Measurements from ENCODE around the gene PYM1.
"Not testable (repeated sequence)": the region's sequence is repeated elsewhere in the genome, so short reads cannot be mapped to it uniquely, and the experiment has no call there.

The PYM1 gene

DNA sequence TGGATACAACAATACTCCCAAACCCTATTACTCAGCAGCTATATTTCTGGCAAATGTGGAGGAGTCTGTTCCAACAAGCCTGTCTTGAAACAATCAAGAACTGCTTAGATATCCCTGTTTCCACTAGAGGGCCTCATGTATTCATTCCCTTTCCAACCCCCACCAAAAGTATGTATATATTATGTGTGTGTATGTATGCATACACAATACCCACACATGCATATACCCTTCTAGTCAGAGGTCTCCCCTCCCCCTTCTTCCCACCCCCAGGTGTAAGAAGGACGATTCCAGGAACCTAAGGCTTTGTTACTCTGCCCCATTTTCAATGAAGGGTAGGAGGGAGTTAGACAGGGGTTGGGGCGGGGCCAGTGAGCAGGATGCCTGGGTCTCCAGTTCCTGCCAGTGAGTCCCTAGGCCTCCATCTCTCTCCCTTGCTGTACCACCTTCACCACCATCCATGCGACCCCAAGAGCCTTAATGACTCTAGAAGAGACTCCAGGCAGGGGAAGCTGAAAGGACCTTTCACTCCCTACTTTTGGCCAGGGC lies 3.1 kb upstream of the PYM1 start, which contains the start of gene DGKA:
DGKA (plus strand) TSS at position 392 of the 546 bp plus-strand sequence. CDS start 5,342 bp downstream, outside the sequence.
- TF ChIP-seq, protein P1, sequence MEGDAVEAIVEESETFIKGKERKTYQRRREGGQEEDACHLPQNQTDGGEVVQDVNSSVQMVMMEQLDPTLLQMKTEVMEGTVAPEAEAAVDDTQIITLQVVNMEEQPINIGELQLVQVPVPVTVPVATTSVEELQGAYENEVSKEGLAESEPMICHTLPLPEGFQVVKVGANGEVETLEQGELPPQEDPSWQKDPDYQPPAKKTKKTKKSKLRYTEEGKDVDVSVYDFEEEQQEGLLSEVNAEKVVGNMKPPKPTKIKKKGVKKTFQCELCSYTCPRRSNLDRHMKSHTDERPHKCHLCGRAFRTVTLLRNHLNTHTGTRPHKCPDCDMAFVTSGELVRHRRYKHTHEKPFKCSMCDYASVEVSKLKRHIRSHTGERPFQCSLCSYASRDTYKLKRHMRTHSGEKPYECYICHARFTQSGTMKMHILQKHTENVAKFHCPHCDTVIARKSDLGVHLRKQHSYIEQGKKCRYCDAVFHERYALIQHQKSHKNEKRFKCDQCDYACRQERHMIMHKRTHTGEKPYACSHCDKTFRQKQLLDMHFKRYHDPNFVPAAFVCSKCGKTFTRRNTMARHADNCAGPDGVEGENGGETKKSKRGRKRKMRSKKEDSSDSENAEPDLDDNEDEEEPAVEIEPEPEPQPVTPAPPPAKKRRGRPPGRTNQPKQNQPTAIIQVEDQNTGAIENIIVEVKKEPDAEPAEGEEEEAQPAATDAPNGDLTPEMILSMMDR (IDR thresholded peaks at IDR 0.05; ENCODE audit: control extremely low read depth, extremely low read depth, low read depth, missing control alignments) = peak; percentile 53
- ChIA-PET CTCF (interaction anchor here (0.6 to 7.5 kb wide), 19 partner anchors 7 to 206 kb away, joined by 3 to 92 read pairs (median 3); partner anchors contain the start of genes DNAJC14, ESYT1, ORMDL2 and PMEL), POLR2A (interaction anchor here (0.5 to 1.3 kb wide), 4 partner anchors 43 to 174 kb away, joined by 3 to 8 read pairs (median 4); partner anchors contain the start of genes DNAJC14, PA2G4 and RAB5B)
- peak; percentile 67 for DNase-seq (ENCODE audit: extremely low spot score)

DNA sequence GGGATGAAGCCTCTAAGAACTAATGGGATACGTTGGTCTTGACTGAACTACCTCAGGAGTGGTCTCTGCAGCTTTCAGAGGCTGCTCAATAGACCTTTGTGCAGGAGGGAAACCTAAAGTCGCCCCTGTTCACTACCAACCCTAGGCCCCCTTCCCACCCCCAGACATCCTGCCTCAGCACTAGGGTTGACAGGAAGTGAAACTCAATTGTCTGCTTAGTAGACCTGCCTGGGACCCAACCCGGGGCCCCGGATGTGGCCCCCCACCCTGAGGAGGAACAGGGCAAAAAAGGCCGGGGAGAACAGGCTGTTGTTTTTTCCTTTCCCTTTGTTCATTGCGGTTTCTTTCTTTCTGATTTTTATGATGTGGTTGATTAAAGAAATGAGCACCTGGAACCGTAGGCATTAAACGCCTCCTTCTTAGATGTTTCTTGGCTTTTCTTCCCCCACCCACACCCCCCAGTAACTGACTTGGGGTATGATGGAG lies 1.7 kb upstream of the PYM1 start:
- TF ChIP-seq, protein P1 (IDR thresholded peaks at IDR 0.05; ENCODE audit: control extremely low read depth, extremely low read depth, low read depth, missing control alignments) = no peak
- POLR2A ChIA-PET = interaction anchor here (1.2 kb wide), 1 partner anchor 44 kb away, joined by 4 read pairs; the partner anchor contains the start of gene RAB5B
- CTCF ChIA-PET = interaction anchor here (1.3 to 7.5 kb wide), 7 partner anchors 8 to 191 kb away, joined by 3 to 92 read pairs (median 7); partner anchors contain the start of gene RAB5B
- peak; percentile 84 for DNase-seq (ENCODE audit: extremely low spot score)

DNA sequence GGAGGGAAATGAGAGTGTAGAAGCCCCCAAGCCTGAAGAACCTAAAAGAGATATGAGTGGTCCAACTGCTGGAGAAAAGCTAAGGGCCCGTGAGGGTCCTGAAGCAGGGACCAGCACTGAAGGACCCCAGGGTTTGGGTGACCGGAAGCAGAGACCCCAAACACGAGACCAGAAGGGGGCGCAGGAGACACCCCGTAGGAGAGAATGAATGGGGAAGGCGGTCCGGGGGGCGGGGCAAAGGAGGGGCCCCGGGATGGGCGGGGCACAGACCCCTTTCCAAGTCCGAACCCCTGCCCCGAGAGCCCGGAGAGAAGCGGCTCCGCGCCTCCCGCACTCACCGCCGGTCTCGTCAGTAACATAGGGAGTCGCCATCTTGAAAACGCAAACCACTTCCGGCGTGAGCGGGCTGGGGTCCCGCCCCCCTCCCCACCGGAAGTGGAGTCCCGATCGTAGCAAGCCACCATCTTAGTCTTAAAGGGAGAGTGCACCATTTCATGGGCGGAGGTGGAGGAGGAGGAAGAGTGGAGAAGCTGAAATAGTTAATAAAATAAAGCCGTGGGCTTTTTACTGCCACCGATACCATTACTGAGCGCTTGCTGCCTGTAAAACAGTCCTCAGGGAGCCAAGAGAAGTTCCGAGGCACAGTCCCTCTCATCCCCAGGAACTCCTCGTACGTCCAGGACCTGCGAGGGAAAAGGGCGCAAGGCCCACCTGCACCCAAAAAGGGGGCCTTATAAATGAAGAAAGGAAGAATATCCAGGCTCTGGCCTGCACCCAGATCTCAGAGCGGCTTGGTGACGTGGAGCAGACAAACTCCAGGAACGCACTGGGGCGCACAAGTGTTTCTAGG lies 731 bp downstream of the PYM1 start:
- ChIA-PET CTCF (interaction anchor here (0.6 to 7.5 kb wide), 24 partner anchors 11 to 188 kb away, joined by 3 to 92 read pairs (median 4); partner anchors contain the start of genes DNAJC14, ORMDL2, RAB5B and SARNP), POLR2A (interaction anchor here (0.8 to 1.6 kb wide), 2 partner anchors 47 to 107 kb away, joined by 3 to 4 read pairs; partner anchors contain the start of gene RAB5B)
- TF ChIP-seq, protein P1 (IDR thresholded peaks at IDR 0.05; ENCODE audit: control extremely low read depth, extremely low read depth, low read depth, missing control alignments) = peak; percentile 72
- DNase-seq (ENCODE audit: extremely low spot score) = peak; percentile 91

DNA sequence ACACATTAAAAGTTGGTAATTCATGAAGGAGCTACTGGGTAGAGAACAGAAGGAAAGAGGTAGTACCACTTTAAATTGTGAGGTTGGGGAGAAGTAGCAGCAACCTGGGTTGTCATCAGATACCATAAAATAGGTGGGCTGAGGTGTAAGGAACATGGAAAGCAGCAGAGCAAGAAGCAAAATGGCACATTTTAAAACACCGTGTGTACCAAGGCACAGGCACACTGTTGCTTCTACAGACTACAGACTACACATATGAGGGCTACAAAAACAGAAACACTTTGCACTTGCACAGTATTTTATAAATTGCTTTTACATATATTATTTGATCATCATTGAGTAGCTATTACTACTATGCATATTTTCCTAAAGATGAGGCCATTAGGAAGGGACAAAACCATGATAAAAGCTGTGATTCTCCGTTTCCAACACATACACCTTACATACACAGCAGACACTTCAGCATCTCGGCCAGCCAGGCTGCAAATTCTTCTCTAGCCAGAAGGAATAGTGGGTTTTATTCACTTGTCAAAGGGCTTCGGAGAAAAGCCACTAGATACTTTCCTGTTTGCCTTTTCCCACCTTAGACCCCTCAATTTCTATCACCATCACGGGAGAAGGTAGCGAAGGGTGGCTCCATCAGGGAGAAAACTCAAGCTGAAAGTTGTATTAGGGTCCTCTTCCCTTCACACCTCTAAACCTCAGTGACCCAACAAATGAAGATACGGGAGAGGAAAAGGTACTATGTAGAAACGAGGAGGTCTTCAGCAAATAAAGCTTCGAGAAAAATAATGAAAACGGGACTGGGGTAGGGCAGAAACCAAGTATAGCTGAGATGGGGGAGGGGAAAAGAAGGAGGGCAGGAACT lies 1.6 kb downstream of the PYM1 start:
- TF ChIP-seq, protein P1 (IDR thresholded peaks at IDR 0.05; ENCODE audit: control extremely low read depth, extremely low read depth, low read depth, missing control alignments) = no peak
- ChIA-PET CTCF (interaction anchor here (0.6 to 7.5 kb wide), 28 partner anchors 10 to 187 kb away, joined by 3 to 92 read pairs (median 4); partner anchors contain the start of genes DNAJC14, ORMDL2, RAB5B and SARNP), POLR2A (interaction anchor here (0.8 to 1.6 kb wide), 2 partner anchors 48 to 106 kb away, joined by 3 to 4 read pairs; partner anchors contain the start of gene RAB5B)
- DNase-seq (ENCODE audit: extremely low spot score) = no peak

DNA sequence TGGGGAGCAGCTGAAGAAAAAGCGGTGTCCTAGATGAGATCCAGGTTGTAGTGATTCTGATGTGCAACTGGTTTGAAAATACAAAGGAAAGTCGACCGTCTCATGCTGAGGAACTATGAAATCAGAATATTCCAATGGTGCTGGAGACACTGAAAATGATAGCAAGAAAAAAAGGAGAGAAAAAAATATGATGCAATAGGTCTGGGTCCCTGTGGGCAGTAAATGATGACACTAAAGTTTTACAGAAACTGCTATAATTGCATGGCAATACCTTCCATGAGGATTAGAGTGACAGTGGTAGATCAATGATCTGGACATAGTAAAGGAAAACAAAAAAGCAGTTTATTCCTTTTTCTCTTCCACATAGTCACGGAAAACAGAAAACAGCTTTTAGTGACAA lies 2.3 kb downstream of the PYM1 start:
- ChIA-PET CTCF (interaction anchor here (0.9 to 7.5 kb wide), 15 partner anchors 10 to 186 kb away, joined by 3 to 92 read pairs (median 4); partner anchors contain the start of genes DNAJC14, ORMDL2 and SARNP), POLR2A (no interaction called here)
- DNase-seq (ENCODE audit: extremely low spot score) = no peak
- TF ChIP-seq, protein P1 (IDR thresholded peaks at IDR 0.05; ENCODE audit: control extremely low read depth, extremely low read depth, low read depth, missing control alignments) = no peak

DNA sequence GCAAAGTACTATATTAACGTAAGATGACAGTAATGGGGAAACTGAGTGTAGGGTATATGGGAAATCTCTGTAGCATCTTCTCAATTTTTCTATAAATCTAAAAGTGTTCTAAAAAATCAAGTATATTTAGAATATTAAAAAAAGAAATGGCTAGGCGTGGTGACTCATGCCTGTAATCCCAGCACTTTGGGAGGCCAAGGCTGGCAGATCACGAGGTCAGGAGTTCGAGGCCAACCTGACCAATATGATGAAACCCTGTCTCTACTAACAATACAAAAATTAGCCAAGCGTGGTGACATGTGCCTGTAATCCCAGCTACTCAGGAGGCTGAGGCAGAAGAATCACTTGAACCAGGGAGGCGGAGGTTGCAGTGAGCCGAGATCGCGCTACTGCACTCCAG lies 4.0 kb downstream of the PYM1 start:
- not testable (repeated sequence) for DNase-seq (ENCODE audit: extremely low spot score)
- POLR2A ChIA-PET = interaction anchor here (0.7 kb wide), 1 partner anchor 98 kb away, joined by 3 read pairs; no protein-coding TSS in a partner anchor
- CTCF ChIA-PET = interaction anchor here (1.0 kb wide), 1 partner anchor 10 kb away, joined by 3 read pairs; no protein-coding TSS in a partner anchor

Data from GM10248 (cell line).